RWPE1 (cell line): ENCODE results near the gene TNS1.
A peak's percentile ranks its signal among the peaks of the same experiment; 100 is the strongest.

ENCODE experiments used
- CTCF ChIA-PET: fragments of 350-600 bp; sonication (Branson Sonifier 250); formaldehyde crosslinking; extraction: SDS; loops from one replicate; lab custom pipeline; 2021; lab: Yijun Ruan, JAX
- POLR2A ChIA-PET: fragments of 400-600 bp; formaldehyde crosslinking; extraction: SDS; loops from one replicate; lab custom pipeline; 2020; ENCODE audit warnings: antibody characterized with exemption; ENCODE audit not compliant: low non-redundant PET; lab: Yijun Ruan, JAX
- DNase-seq: peaks from one replicate; pipeline ENCODE4 v3.0.0; 2012; ENCODE audit warnings: low spot score
- H3K27ac ChIP-seq: fragments of 450-650 bp; 2 replicates; pipeline ENCODE4 v1.5.1; 2017
- TF ChIP-seq, protein P1 (sequence below): fragments of 450-650 bp; conservative IDR thresholded peaks from 2 replicates; pipeline ENCODE4 v1.5.1; 2017; ENCODE audit warnings: low read depth, mild to moderate bottlenecking

TNS1 gene

DNA sequence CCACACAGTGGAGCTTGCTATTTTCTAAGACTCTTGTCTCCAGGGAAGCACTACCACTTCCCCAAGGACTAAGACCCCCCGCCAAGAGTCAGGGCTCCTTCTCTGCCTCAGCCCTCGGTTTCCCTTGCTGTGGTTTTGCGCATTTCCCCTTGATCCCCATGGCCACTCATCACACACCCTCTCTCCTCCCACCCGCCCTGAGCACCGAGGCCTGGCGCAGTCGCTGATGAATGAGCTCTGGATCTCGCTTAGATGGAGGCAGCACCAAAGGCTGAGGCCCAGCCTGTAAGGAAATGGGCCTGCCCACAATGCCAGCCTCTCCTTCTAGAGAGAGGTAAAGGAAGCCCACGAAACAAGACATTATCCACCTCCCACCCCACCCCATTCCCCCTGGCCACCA is 96.9 kb downstream of the TNS1 start:
- TF ChIP-seq, protein P1, sequence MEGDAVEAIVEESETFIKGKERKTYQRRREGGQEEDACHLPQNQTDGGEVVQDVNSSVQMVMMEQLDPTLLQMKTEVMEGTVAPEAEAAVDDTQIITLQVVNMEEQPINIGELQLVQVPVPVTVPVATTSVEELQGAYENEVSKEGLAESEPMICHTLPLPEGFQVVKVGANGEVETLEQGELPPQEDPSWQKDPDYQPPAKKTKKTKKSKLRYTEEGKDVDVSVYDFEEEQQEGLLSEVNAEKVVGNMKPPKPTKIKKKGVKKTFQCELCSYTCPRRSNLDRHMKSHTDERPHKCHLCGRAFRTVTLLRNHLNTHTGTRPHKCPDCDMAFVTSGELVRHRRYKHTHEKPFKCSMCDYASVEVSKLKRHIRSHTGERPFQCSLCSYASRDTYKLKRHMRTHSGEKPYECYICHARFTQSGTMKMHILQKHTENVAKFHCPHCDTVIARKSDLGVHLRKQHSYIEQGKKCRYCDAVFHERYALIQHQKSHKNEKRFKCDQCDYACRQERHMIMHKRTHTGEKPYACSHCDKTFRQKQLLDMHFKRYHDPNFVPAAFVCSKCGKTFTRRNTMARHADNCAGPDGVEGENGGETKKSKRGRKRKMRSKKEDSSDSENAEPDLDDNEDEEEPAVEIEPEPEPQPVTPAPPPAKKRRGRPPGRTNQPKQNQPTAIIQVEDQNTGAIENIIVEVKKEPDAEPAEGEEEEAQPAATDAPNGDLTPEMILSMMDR, result no peak
- no peak overlapping the region for H3K27ac ChIP-seq
- CTCF ChIA-PET, result no interaction called here
- POLR2A ChIA-PET, result no interaction called here
- no peak for DNase-seq

DNA sequence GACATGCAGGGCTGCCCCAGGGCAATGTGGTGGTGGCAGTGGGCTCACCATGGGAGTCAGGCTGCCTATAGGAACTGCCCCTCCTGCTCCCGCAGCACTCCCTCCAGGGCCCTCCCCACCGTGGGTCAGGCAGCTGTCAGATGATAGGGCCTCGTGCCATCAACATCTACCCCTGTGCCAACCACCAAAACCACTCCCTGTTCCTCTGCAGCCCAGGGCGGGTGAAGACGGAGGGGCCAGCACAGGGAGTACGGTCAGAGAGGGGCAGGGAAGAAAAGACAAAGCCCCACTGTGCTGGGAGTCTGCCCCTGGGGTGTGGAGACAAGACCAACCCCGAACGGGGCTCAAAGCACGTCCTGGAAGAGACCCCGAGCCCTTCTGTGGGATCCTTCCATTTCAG is 97.4 kb downstream of the TNS1 start:
- ChIA-PET POLR2A (no interaction called here), CTCF (no interaction called here)
- TF ChIP-seq, protein P1, result no peak
- H3K27ac ChIP-seq, result no peak overlapping the region
- no peak for DNase-seq

DNA sequence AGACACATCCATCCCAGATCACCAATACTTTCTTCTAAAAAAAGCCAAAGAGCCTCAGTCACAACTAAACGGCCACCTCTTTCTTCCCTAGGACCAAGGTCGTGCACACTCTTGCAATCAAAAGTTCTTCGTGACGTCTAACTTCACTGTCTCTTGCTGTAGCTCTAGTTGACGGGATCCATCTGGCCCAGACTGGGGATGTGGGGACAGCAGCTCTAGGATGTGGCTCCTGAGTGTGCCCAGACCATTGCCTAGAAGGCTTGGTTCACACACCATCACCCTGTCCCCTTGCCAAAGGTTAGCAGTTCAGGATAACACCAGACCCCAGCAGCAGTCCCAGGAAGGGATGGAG is 98.2 kb downstream of the TNS1 start:
- no peak for DNase-seq
- CTCF ChIA-PET, result no interaction called here
- POLR2A ChIA-PET, result no interaction called here
- H3K27ac ChIP-seq, result peak overlapping the region; percentile 43; the same call in 1 of the 2 replicates
- TF ChIP-seq, protein P1, result no peak

DNA sequence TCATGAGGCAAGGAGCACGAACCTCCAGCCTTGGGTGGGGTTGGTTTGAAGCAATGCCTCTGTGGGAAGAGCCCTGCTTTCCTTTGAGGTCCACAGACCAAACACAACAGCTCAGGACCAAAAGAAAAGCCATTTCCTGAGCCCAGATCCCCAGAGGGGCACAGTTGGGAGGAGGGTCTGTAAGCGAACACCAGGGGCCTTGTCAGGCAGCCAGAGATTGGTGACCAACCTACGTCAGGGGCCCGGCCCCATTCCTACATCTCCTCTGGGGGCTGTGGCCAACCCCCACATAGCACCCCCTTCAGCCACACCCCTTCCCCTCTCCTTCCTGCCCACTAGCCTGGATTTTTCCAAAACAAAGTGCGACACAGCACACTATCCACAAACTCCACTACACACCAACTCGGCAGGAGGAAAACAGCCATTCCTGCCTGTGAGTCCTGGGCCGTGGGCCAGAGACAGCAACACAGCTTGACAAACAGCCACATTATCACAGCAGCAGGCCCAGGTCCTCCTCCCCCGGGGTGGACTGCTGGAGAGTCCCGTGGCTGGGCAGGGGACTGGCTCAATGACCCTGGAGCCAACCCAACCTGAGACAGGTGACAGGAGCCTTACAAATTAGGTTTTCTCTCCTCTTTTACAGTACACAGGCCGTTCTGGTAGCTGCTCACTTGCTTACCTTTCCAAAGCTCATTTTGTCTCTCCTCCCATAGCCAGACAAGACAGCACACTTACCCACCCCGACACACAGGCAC is 98.8 kb downstream of the TNS1 start:
- DNase-seq, result no peak
- TF ChIP-seq, protein P1, result no peak
- POLR2A ChIA-PET, result no interaction called here
- CTCF ChIA-PET, result no interaction called here
- H3K27ac ChIP-seq, result peak overlapping the region; percentile 43

DNA sequence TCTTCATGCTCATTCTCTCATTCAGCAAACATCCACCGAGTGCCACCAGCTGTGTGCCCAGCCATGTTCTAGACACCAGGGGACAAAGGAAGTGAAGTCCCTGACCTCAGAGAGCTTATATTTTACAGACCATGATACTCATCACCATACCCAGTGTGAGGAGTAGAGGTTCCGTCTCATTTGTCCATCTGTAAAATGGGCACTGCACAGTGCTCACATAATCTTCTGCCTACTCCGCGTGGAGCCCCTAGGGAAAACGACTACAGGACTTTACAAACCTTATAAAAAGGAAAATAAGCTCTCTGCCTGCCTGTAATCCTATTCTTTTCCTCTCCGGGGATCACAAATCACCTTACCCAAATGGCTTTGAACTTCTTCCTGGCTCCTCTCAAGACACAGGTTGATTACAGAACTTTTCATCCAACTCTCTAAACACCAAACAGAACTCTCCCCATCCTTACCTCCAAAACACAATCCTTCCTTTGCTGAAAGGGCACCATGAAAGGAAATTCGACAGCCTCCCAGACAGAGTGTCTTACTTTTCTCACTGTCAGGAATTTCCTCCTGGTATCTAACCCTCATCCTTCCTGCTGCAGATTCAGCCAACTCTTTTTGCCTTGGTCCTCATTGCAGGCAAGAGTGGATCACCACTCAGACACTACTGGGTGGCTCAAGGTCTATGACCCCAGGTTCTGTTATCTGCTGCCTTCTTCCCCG is 99.5 kb downstream of the TNS1 start:
- DNase-seq, result no peak
- TF ChIP-seq, protein P1, result no peak
- POLR2A ChIA-PET, result no interaction called here
- CTCF ChIA-PET, result interaction anchor here (0.6 to 2.5 kb wide), 3 partner anchors 117 to 453 kb away, joined by 3 to 6 read pairs (median 5); no protein-coding TSS in a partner anchor
- peak overlapping the region; percentile 79 for H3K27ac ChIP-seq

DNA sequence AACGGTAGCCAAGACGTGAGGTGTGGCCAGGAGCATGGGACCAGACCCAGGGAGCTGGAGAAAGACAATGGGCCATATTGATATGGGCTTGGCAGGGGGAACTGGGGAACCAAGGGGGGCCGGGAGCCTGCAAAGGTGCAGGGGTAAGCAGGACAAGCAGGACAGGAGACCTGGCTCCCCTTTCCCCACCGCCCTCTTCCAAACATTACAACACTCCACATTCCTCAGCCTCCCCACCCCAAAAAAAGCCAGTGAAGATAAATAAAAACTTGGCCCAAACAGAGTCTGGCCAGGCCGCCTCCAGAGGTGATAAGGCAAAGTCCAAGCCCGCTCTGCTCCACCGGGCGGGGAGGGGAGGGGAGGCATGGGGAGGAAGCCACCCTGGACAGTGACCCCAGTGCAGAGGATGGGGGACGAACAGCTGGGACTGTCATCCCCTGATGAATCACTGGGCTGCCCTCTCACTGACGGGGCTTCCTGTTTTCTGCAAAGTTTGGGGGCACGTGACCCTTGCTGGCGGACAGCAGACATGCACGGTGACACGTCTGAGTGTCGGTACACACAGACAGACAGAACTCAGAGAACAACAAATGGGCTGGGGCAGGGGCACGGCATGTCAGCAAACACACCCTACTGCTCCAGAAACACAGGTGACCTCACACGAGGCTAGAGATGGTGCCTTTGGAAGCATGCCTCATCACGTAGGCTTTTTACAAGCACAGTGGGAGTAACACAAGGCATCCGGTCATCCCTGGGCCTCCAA is 100.2 kb downstream of the TNS1 start:
- peak; percentile 31 for DNase-seq
- H3K27ac ChIP-seq, result peak overlapping the region; percentile 79
- CTCF ChIA-PET, result interaction anchor here (0.6 to 2.5 kb wide), 5 partner anchors 11 to 454 kb away, joined by 3 to 6 read pairs (median 3); no protein-coding TSS in a partner anchor
- TF ChIP-seq, protein P1, result no peak
- POLR2A ChIA-PET, result no interaction called here
